Retina (tissue), 1 donor: ENCODE results near the gene PRKN.

Source experiments
- DNase-seq: peaks from one replicate; pipeline ENCODE4 v3.0.0-alpha.2; 2016

PRKN gene

DNA sequence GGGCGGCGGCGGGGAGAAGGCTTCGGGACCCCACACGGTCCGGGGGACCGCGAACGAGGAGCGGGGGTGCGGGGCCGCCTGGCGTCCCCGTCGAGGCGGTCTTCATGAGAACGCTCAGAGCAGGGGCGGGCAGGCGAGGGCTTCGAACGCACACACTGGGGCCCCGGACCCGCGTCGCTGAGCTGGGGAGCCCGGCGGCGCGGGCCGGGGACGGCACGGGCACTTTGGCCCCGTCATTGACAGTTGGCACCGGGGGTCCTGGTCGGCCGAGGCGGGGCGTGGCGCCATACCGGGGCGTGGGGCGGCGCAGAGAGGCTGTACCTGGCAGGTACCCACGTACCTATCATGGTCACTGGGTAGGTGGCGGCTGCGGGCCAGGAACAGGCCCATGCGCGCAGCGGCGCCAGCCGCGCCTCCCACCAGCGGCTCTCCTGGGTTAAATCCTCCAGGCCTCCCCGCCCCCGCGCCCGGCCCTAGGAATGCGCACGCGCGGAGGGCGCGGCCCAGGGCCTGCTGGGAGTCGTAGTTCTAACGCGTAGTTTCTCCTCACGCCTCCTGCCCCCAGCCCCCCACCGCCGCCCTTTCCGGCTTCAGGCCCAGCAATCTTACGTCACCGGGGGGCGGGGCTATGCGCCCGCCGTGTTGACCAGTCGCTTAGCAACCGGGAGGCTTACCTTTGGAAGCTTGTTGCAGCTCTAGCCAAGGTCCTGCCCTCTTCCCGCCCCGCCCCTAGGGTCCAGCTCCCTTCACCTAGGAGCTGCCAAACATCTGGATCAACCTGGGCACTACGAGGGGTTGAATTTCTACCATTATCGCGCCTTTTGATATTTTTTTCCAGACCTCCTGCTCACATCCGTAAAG lies at the start of gene PRKN, which contains the start of gene PACRG:
PRKN (minus strand) TSS at position 445 of the 861 bp plus-strand sequence.
PACRG (plus strand) TSS at position 653 of the 861 bp plus-strand sequence.
- peak; percentile 99 for DNase-seq

DNA sequence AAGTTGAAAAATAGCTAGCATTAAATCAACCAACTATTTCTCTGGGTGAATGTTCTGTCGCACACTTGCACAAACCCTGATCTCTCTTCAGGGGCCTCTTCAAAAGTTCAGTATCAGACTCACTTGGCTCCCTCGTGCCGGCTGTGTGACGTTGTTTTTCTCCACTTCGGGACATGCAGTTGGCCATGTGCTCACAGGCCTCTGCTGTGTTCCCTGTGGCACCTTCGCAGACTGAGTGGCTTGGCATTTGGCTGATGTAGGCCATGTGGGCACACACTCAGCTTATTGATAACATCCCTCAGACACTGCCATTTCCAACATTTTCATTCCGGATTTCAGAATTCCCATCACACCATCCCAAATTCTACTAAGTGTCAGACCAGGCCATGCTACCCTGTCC lies 49.5 kb upstream of the PRKN start:
- no peak for DNase-seq

DNA sequence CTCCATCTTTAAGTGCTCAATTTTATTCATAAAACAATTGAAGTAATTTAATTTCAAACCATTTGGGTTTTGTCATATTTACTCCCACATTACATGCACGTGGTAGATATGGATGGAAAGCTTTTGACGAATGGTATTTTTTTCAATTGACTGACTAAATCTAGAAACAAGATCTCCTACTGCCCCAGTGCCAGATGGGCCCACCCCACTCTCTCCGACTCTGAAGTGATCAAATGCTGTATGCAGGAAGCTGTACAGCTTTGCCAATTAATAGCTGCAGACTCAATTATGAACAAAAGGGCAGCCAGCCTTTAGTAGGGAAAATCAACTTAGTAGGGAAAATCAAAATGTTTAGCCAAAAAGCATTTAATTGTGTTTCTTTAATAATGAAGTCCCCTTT lies 46.4 kb upstream of the PRKN start:
- DNase-seq = no peak

DNA sequence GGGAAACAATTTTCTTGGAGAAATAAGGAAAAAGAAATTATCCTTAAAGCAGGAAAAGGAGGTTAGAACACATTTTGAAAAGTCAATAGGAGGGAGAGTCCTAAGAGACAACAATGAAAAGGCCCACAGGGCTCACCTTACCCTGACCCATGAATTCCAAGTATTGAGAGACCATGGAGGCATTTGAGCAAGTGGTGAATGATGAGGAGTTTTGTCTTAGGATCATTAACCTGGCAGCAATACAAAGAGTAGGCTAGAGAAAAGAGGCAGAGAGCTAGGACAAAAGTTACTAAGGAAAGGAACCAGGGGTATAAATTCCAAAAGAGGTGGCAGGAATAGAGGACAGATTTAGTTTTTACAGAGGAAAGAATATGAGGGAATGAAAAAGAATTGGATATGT lies 44.9 kb upstream of the PRKN start:
- no peak for DNase-seq

DNA sequence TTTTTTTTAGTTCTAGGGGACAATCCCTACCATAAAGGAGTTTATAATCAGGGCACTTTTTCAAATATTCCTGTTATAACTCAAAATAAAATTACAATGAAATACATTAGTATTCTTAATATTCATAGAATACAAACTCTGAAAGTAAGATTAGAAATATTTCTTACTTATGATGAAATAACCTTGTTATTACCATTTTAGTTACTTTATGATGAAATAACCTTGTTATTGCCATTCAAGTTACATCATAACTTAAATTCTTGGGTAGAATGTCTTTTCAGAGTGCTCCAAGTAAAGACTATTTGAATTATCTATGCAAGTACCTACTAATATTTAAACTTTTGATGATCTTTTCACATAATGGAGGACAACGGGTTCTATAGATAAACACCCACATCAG lies 43.4 kb upstream of the PRKN start:
- DNase-seq = no peak

DNA sequence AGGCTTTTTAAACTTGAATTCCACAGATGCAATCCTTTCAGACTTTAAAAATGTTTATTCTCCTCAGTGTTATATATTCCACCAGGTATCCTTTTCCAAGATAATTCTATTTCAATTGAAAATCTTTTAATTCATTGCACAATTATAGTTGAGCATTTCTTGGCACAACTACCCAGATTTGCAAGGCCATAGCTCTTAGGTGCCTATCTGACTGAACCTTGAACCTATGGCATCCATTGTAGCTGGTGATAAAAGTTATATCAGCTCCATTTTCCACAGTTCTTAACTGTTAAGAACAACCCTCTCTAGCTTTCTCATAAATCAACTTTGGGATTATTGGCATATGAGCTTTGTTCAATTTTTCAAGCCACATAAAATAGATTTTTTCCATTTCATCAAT lies 42.6 kb upstream of the PRKN start:
- no peak for DNase-seq

DNA sequence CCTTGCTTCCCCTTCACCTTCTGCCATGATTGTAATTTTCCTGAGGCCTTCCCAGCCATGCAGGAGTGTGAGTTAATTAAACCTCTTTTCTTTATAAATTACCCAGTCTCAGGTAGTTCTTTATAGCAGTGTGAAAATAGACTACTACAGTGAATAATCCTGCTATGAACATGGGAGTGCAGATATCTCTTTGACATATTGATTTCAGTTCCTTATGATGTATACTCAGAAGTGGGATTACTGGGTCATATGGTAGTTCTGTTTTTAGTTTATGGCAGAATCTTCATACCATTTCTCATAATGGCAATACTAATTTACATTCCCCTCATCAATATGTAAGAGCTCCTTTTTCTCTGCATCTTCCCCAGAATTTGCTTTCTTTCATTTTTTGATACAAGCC lies 26.2 kb upstream of the PRKN start:
- no peak for DNase-seq

DNA sequence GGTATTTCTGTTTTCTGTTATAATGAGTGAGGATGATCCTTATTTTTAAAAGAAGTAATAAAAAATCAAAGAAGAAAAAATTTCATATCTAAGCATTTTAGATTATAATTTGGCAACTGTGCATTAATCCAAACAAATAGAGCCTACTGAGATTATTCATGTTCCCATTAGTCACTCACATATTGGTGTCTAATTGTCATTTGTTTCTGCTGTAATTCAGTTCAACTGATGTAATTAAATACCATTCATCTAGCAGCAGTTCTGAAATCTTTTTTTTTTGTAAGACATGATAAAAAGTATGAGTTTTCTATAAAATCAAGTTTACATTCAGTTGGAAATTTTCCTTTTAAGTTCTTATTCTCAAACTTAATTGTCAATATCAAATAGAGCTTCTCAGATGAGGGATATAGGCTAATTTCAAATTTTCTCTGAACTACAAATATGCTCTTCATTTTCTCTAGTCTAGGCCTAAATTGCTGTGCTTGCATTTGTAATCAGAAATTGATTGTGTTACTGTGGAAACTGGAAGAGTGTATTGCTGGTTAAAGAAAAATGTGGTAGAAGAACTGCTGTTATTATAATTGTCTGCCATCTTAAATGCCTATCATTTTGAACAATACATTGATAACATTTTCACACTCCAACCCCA lies 23.8 kb upstream of the PRKN start:
- DNase-seq = no peak

DNA sequence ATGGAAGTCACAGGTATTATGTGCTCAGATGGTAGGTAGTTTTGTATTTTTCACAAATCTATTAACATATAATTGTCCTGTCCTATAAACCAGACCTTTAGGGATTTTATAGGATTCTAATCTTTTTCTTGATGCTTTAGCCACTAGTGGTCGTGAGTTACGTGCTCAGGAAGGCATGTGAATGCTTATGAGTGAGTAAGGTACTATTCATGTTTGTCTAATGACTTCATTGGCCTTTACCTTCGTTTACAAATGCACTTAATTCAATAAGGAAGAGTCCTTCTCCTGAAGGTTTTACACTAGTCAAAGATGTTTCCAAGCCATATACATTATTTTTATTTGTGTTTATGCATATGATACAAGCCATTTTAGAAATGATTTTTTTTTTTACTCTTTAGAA lies 23.2 kb upstream of the PRKN start:
- DNase-seq = no peak

DNA sequence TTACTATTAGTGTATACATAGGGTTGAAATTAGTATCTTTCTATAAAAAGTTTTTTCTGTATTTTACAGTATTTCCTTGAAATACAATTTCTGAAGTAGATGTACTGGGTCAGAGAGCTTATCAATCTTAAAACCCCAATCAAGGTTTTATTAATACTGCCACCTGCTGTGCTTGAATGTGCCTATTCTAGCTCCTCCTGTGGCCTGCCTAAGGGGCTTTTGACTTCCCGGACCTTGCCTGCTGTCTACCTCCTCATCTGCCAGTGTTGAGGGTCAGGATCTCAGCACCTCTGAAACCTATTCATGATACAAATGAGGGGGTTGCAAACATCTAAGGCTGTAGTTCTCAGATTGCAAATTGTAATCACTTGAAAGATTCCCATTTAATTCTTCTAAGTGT lies 9.4 kb upstream of the PRKN start:
- DNase-seq = no peak

DNA sequence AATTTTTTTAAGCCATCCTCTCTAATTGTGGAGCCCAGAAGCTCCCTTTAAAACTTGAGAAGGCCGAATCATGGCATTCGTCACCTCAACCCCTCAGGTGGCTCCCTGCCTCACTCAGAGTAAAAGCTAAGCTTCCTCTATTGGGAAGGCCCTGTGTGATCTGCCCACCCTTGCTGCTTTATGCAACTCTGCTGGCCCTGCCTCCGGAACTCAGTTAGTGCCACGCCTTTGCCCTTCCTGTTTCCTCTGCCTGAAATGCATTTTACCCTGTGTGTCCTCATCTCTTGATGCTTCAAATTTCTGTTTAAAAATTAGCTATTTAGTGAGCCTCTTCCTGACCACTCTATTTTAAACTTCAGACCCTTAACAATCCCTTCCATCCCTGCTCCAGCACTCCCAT lies 5.9 kb upstream of the PRKN start:
- no peak for DNase-seq

DNA sequence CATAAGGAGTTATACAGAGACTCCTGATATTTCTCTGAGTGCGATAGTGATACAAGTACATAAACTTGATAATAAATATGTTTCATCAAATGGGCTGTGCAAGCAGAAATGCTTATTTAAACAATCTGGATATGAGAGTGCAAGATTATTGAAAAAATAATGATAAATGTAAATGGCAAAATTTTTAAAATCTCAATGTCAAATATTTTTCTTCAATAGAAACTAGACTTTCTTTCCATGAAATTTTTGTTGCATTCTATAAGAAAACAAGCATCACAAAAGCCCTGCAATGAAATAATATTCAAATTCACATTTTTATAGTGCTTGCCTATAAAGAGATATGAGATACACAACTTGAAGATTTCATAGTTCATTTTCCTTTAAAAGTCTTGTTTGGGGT lies 2.9 kb upstream of the PRKN start:
- no peak for DNase-seq

DNA sequence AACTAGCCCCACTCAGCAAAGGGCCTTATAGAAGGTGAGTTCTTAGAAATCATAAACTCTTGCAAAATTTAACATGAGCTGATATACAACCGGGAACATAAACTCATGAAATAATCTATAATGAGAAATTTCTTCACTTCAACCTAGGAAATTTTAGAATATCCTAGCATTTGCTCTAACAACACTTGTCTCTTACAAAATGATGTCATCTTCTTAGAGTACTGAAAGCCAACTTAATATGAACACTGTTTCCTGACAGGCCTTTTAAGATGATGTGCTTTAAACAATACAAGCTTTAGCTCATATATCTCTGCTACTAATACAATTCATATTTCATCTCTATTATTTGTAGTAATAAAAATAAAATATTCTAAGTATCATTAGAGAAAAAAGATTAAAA lies 1.1 kb upstream of the PRKN start:
- DNase-seq = no peak

DNA sequence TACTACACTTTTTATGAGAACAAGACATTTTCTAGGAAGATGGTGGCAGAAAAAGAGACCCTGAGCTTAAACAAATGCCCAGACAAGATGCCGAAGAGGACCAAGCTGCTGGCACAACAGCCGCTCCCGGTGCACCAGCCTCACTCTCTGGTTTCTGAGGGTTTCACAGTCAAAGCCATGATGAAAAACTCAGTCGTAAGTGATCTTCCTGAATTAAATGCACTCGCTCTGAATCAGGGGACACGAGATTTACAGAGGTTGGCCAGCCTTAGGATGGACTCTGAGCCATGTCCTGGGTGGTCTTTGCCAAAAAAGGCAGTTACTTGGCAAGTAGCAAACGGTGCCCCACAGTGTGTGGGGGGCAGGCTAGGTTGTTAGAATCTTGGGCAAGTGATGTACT lies 631 bp upstream of the PRKN start:
- no peak for DNase-seq

DNA sequence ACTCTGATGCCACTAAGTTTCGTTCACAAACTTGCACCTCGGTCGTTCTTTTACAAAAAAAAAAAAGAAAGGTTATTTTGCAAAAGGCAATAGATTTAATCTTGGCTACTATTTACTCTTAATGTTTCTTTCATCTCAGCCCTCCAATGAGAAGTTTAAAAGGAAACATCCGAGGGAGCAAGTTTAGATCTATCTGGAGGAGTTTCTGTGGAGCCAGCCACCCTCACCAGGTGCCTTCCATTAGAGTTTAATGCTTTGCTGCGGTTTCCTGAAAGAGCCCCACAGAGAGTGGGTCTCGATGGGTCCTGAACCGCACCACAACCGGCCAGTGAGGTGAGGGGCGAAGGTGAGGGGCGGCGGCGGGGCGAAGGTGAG lies 632 bp downstream of the PRKN start:
- DNase-seq = no peak

DNA sequence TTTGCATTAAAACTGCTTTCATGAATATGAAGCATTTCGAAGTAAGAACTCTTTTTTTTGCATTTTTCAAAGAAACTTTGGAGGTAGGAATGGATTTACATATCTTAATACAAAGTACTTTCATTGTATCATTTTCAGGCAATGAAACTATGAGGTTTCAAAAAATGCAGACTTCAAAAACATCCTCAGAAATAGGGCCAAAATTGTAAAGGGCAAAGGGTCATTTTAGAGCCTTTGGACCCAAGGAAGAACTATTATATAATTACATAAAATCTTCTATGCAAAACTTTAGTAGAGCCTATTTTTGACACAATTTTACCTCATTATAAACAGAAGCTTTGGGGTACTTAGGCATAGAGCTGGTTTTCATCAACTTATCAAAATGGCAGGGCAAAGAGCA lies 4.9 kb downstream of the PRKN start:
- DNase-seq = no peak

DNA sequence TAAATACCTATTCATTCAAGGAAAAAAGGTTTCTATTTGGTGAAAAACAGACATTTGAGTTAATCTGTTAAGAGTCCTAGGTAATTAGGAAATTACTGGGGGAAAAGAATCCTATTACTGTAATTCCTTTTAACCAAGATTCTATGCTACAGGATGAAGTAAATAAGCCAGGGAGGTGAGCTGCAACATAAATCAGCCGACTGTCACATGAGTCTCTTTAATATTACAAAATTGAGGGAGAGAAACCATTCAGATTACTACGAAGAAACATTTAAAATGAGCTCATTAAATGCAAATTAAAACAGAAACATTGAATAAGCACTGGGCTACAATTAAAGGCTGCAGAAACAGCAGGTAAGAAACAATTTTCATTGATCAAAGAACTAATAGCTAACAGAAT lies 5.3 kb downstream of the PRKN start:
- no peak for DNase-seq

DNA sequence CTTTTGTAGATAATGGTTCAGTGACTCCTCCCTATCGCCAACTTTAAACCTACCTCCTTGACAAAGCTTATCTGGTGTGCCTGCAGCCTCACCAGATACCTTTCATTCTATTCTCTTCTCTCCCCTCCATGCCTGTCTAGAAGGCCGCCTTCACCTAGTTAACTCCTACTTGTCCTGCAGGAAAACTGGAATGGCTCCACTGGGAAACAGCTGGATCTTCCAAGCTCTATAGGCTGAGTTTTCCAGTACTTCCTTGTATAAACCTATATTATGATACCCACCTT lies 6.2 kb downstream of the PRKN start:
- DNase-seq = no peak

DNA sequence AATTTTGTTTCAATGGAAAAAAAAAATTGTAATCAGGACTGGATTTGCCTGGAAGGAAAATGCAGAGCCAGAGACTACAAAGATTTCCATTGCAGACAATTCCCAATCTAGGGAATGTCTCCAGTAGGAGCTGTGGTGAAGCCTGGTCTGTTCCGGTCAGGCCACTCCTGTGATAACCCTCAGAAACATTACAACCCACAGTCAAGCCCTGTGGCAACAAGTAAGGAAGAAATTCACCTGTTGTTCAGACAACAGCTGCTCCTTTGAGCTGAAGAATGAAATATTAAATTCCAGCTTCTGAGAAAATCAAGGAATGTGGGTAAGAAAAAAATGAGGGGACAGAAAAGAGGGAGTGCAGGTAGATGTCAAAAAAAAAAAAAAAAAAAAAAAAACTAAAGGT lies 8.0 kb downstream of the PRKN start:
- no peak for DNase-seq

DNA sequence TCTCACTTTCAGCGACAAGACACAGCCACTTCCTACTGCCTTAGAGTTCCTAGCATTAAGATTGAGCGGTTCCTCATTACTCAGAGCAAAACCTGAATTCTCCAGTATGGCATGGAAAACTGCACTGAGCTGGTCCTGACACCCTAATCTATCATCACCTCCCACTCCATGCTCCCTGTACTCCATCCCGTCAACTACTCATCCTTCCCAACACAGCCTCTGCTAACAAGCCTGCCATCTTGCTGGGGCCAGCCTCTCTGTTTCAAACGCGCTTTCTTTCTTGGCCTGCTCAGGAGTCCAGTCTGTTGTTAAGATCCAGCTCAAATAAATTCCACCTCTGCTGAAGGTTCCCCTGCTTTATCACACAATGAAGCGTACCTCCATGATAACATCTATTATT lies 12.0 kb downstream of the PRKN start:
- DNase-seq = no peak

DNA sequence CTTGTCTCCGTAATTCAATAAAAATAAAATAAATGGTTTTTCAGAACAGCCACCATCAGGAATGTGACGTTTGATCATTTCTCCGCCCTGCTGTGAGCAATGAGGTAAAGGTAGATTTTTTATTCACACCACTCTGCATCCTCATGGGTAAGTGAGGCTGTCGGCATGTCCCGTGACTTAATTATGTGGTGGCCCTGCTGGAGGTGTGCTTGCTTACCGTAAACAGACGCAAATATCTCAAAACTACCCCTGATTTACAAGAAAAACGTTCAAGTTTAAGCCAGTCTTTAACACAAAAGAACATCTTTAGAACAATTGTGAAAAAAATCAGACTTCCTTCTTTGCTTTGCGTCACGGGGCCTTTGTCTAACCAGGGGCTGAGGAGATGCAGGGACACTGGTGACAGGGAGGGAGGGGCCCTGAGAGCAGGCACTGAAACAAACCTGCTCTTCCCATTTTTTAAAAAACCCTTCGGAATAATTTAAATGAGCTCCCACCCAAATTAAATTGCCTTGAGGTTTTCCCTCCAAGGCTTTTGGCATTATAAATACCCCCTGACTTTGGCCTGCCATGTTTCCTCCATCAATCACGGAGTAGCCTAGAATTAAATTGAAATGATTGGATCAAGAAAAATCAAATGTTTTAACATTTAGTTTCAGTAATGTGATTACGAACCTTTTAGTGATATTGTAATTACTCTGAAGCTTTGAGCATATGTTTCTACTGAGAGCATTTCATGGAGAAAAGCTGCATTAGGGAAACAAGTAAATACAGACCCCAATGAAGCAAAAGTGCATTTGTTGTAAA lies 13.4 kb downstream of the PRKN start:
- DNase-seq = peak; percentile 9

DNA sequence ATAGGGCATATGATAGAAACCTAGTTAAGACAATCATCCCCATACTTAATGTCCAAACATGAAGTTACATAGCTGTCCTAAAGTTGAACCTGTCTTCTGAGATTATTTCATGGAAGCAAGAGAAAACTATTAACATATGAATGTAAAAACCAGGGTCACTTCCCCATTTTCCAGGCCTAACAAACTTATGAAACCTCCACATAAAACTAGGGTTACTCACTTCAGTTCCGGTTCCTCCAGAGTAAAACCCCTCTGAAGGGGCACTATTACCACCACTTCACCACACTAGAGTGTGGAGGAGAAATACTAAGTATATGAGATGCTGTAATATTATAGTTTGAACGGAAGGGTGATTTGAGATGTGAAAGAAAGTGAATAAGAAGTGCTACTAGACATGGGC lies 14.9 kb downstream of the PRKN start:
- no peak for DNase-seq

DNA sequence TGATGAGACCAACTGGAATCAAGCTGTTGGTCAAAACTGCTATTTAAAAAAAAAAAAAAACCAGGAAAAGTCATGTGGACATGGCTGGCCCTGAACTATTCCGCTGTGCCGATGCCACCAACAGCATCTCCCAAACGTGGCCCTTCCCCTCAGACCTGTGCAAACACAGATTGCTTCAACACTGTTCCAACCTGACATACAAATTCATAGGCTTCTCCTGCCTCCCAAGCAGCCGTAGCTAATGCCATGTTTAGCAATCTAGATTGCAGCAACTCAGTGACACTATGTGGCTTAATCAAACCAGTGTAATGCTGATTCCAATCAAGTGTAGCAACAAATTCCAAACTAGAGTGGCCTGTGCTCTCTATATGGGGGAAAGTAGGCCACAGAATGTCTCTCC lies 16.2 kb downstream of the PRKN start:
- no peak for DNase-seq

DNA sequence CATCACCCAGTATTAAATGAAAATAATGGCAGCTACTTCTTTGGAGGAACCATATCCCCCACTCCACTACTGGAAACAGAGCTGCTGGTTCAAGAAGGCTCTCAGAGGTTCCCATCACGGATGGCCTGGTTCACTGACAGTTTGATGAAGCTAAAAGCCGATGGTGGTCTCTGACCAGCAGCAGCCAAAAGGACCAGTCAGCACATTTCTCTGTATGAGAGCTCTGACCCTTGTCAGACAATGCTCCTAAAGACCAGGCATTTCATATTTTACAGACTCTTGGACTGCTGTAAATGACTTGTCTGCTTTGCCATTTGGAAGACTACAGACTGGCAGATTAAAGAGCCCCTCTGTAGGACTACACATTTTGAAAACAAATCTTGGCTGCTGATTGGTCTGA lies 16.6 kb downstream of the PRKN start:
- no peak for DNase-seq
